Peyer's patch (tissue), 4 donors: Measurements from ENCODE around the gene EDN3.
A peak's percentile ranks its signal among the peaks of the same experiment; 100 is the strongest.

ENCODE experiments used
- CTCF ChIP-seq, 6 experiments: fragments of 450-650 bp in 4 of 6; fragments of 200-600 bp in 2 of 6; sonication (generic) in 1 of 6; IDR thresholded peaks; one replicate each; pipeline ENCODE4 v1.5.1; 2017 to 2019; ENCODE audit warnings: antibody characterized with exemption in 6 of 6, mild to moderate bottlenecking in 3 of 6, moderate library complexity in 1 of 6
- POLR2A ChIP-seq, 2 donors: fragments of 450-650 bp; IDR thresholded peaks; one replicate each; pipeline ENCODE4 v1.5.1; 2017; ENCODE audit warnings: antibody characterized with exemption in 2 of 2, mild to moderate bottlenecking in 2 of 2, moderate library complexity in 2 of 2

GRCh38 chr20:59300333-59301081 lies at the start of gene EDN3:
- peak in 1 of 6 experiments; percentile 2 for TF ChIP-seq CTCF (IDR thresholded peaks at IDR 0.05)
- peak in 1 of 2 donors; percentile 22 for TF ChIP-seq POLR2A (IDR thresholded peaks at IDR 0.05)
